PC-3 (cell line): ENCODE data around the gene CELA3B. TPM values are rescaled to one million over a fixed set of nuclear protein-coding genes. Genes with fewer than 3 reads are reported as not detected.

Experiments
- ATAC-seq: fragments of 200-7000 bp; cut with Tn5 transposase; 2 replicates; pipeline ENCODE4 v1.9.1; 2020; ENCODE audit warnings: mild to moderate bottlenecking, moderate library complexity
- BruUV-seq: library from RNA; stranded (reverse); fragments of 400-500 nt; replicated peaks from 2 replicates; lab custom pipeline; 2021; lab: Mats Ljungman, UMichigan
- CTCF ChIA-PET: fragments of 300-600 bp; sonication (Branson Sonifier 250); formaldehyde crosslinking; loops from one replicate; lab custom pipeline; 2022; ENCODE audit warnings: antibody characterized with exemption; lab: Charles Lee
- POLR2A ChIA-PET: fragments of 300-600 bp; sonication (Branson Sonifier 250); formaldehyde crosslinking; loops from one replicate; lab custom pipeline; 2022; ENCODE audit warnings: antibody characterized with exemption; ENCODE audit not compliant: unreplicated experiment; lab: Charles Lee
- DNase-seq: peaks from one replicate; pipeline ENCODE4 v3.0.0-alpha.2; 2015
- H2AFZ ChIP-seq: fragments of 300-600 bp; sonication (generic); 2 replicates; pipeline ENCODE4 v1.6.0; 2016; ENCODE audit warnings: antibody characterized with exemption, low read length
- H3F3A ChIP-seq: fragments of 300-600 bp; sonication (generic); one replicate; pipeline ENCODE4 v1.6.0; 2017; ENCODE audit warnings: antibody characterized with exemption, low read length, control low read depth, mild to moderate bottlenecking; ENCODE audit not compliant: unreplicated experiment
- H3K27ac ChIP-seq: fragments of 300-600 bp; sonication (generic); 2 replicates; pipeline ENCODE4 v1.5.1; 2016; ENCODE audit warnings: mild to moderate bottlenecking, low read length
- H3K27me3 ChIP-seq: fragments of 300-600 bp; sonication (generic); 2 replicates; pipeline ENCODE4 v1.6.1; 2016; ENCODE audit warnings: low read length, mixed read lengths
- H3K36me3 ChIP-seq: fragments of 300-600 bp; sonication (generic); 2 replicates; pipeline ENCODE4 v1.6.1; 2016; ENCODE audit warnings: low read depth, mixed run types, low read length, mixed read lengths
- H3K4me1 ChIP-seq: fragments of 300-600 bp; sonication (generic); 2 replicates; pipeline ENCODE4 v1.5.1; 2016; ENCODE audit warnings: low read length; ENCODE audit not compliant: insufficient read depth
- H3K4me2 ChIP-seq: fragments of 300-600 bp; sonication (generic); 2 replicates; pipeline ENCODE4 v1.6.0; 2016; ENCODE audit warnings: low read length
- H3K4me3 ChIP-seq: fragments of 300-600 bp; sonication (generic); 2 replicates; pipeline ENCODE4 v1.5.1; 2016; ENCODE audit warnings: mild to moderate bottlenecking, low read length, mixed read lengths
- H3K79me2 ChIP-seq: fragments of 300-600 bp; sonication (generic); 2 replicates; pipeline ENCODE4 v1.6.1; 2017; ENCODE audit warnings: low read length, mixed read lengths
- H3K9ac ChIP-seq: fragments of 300-600 bp; sonication (generic); 2 replicates; pipeline ENCODE4 v1.6.0; 2016; ENCODE audit warnings: mild to moderate bottlenecking, low read length
- H3K9me2 ChIP-seq: fragments of 300-600 bp; sonication (generic); replicated peaks from 2 replicates; pipeline ENCODE4 v1.6.1; 2016; ENCODE audit warnings: mixed run types, low read length, mixed read lengths
- H3K9me3 ChIP-seq: fragments of 300-600 bp; sonication (generic); 2 replicates; pipeline ENCODE4 v1.6.1; 2016; ENCODE audit warnings: low read length, mixed read lengths
- H4K20me1 ChIP-seq: fragments of 300-600 bp; sonication (generic); 2 replicates; pipeline ENCODE4 v1.6.1; 2016; ENCODE audit warnings: low read length, mixed read lengths
- EZH2 ChIP-seq: fragments of 300-600 bp; sonication (generic); IDR thresholded peaks from one replicate; pipeline ENCODE4 v1.6.1; 2017; ENCODE audit warnings: antibody characterized with exemption, mild to moderate bottlenecking, low read length; ENCODE audit not compliant: unreplicated experiment
- EZH2phosphoT487 ChIP-seq: fragments of 300-600 bp; sonication (generic); IDR thresholded peaks from 2 replicates; pipeline ENCODE4 v1.6.1; 2018; ENCODE audit warnings: mild to moderate bottlenecking, antibody characterized with exemption, low read length, borderline replicate concordance
- intact Hi-C: fragments of 100-400 bp; cut with micrococcal nuclease; formaldehyde crosslinking; loops from 2 replicates; pipeline ENCODE4 v1.9.0; 2023
- total RNA-seq: library from RNA; depleted of rRNA; stranded (reverse); fragments of >200 nt; gene quantifications from 2 replicates; pipeline ENCODE4 v1.2.3, GENCODE V29; 2014; rRNA removed
- TF ChIP-seq, protein P1 (sequence below): fragments of 300-600 bp; sonication (generic); conservative IDR thresholded peaks from 2 replicates; pipeline ENCODE4 v1.5.1; 2017; ENCODE audit warnings: antibody characterized with exemption, low read depth, mild to moderate bottlenecking, low read length

CELA3B gene
- total RNA-seq, 1 experiment from 2014 or later, result not detected

DNA sequence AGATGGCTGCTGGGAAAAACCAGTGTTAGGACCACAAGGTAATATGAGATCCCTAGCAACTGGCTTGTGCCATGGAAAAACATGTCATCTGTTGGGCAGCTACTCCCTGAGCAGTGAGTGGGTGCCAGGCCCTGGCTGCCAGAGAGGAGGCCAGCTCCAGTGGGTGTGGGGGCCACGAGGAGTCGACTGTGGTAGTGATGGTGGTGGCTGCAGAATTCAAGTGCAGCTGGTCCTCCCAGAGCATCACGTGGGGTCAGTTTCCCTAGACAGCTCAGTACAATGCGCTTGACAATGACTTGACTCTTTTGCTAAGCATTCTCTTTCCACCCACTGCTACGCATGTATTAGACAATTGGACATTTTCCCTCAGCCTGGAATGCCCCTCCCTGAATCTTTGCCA, 61.2 kb downstream of the CELA3B start:
- Histone ChIP-seq H2AFZ (no peak overlapping the region), H3K27me3 (no peaks in the 10 kb centered on the region), H3K4me1 (peaks cover 15% of the 10 kb centered on the region), H3K79me2 (no peaks in the 10 kb centered on the region), H3K9ac (no peak overlapping the region), H3K4me3 (no peak overlapping the region), H3K4me2 (no peak overlapping the region), H3K9me2 (no peaks in the 10 kb centered on the region), H3F3A (no peaks in the 10 kb centered on the region), H3K27ac (no peak overlapping the region), H3K36me3 (no peaks in the 10 kb centered on the region), H4K20me1 (no peaks in the 10 kb centered on the region), H3K9me3 (no peaks in the 10 kb centered on the region)
- TF ChIP-seq EZH2, result no peak
- TF ChIP-seq, protein P1, sequence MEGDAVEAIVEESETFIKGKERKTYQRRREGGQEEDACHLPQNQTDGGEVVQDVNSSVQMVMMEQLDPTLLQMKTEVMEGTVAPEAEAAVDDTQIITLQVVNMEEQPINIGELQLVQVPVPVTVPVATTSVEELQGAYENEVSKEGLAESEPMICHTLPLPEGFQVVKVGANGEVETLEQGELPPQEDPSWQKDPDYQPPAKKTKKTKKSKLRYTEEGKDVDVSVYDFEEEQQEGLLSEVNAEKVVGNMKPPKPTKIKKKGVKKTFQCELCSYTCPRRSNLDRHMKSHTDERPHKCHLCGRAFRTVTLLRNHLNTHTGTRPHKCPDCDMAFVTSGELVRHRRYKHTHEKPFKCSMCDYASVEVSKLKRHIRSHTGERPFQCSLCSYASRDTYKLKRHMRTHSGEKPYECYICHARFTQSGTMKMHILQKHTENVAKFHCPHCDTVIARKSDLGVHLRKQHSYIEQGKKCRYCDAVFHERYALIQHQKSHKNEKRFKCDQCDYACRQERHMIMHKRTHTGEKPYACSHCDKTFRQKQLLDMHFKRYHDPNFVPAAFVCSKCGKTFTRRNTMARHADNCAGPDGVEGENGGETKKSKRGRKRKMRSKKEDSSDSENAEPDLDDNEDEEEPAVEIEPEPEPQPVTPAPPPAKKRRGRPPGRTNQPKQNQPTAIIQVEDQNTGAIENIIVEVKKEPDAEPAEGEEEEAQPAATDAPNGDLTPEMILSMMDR, result no peak
- TF ChIP-seq EZH2phosphoT487, result no peak
- POLR2A ChIA-PET, result interaction anchor here (0.5 kb wide), 1 partner anchor 17 kb away, joined by 3 read pairs; no protein-coding TSS in a partner anchor
- ATAC-seq (no peak), DNase-seq (no peak)
- BruUV-seq, result no TSS peak
- CTCF ChIA-PET, result no interaction called here
- intact Hi-C loops, result no loop called here

Other genes with a start within 250 kb of the CELA3B start
- gene USP48, start 193.9 kb upstream of the CELA3B start, total RNA-seq, result 33.3 and 34.2 TPM in 2 replicates
- gene LDLRAD2, start 164.8 kb upstream of the CELA3B start, total RNA-seq, result not detected in 2 replicates
- 35.1 and 56.0 TPM in 2 replicates for gene HSPG2, start 39.7 kb upstream of the CELA3B start, total RNA-seq
- gene CELA3A, start 24.6 kb downstream of the CELA3B start, total RNA-seq, result not detected in 2 replicates
- gene CDC42, start 75.7 kb downstream of the CELA3B start, total RNA-seq, result 212 and 245 TPM in 2 replicates
- 0.51 and 1.4 TPM in 2 replicates for gene WNT4, start 166.1 kb downstream of the CELA3B start, total RNA-seq